ENCODE measurements around the gene LGALS1. TPM values are rescaled to one million over a fixed set of nuclear protein-coding genes. Genes with fewer than 3 reads are reported as not detected.

LGALS1 gene
- total and polyA plus RNA-seq, 7 experiments from 2014 or later = 22.9 to 969 (median 30.5) TPM

- DNase-seq (no peak), ATAC-seq (no peak)
- H3K36me3 ChIP-seq (ENCODE audit: control insufficient read depth in 2 of 3, insufficient read depth in 3 of 3, low read length in 3 of 3) = peaks cover 0 to 13% (median 0%) of the 10 kb centered on the region in 3 experiments
- CTCF ChIA-PET = interaction anchor here (0.7 to 1.6 kb wide), 4 partner anchors 9 to 36 kb away, joined by 3 to 6 read pairs (median 5); no protein-coding TSS in a partner anchor
- peaks cover 3 to 21% of the 10 kb centered on the region in 2 donors for H3K4me1 ChIP-seq (ENCODE audit: control insufficient read depth in 2 of 2, insufficient read depth in 2 of 2, low read length in 2 of 2)
- no peaks in the 10 kb centered on the region for H3K27me3 Mint-ChIP-seq
- H3K27me3 ChIP-seq (ENCODE audit: control insufficient read depth in 2 of 2, insufficient read depth in 2 of 2, low read length in 2 of 2) = no peaks in the 10 kb centered on the region
- peaks cover 9 to 47% (median 36%) of the 10 kb centered on the region in 7 donors for H3K4me1 Mint-ChIP-seq
- H3K27ac ChIP-seq (ENCODE audit: low read depth, low read length) = no peak overlapping the region
- POLR2A ChIA-PET = interaction anchor here (1.3 to 10.0 kb wide), 5 partner anchors 8 to 133 kb away, joined by 3 to 142 read pairs (median 5); partner anchors contain the start of genes NOL12 and PDXP
- H3K27ac Mint-ChIP-seq = peak overlapping the region in 4 of 9 donors; percentile 18 to 69 (median 48)
- intact Hi-C loops (cut with micrococcal nuclease) = no loop called here
- no peak overlapping the region for H3K4me3 Mint-ChIP-seq
- peaks cover 0 to 1% (median 0%) of the 10 kb centered on the region in 11 donors for H3K9me3 Mint-ChIP-seq
- H3K36me3 Mint-ChIP-seq = peaks cover 0 to 5% (median 0%) of the 10 kb centered on the region in 5 donors
- H3K4me3 ChIP-seq (ENCODE audit: low read length) = no peak overlapping the region
- no peaks in the 10 kb centered on the region for H3K9me3 ChIP-seq (ENCODE audit: control insufficient read depth in 2 of 3, low read length in 3 of 3)
These were observed 5.8 kb upstream of the LGALS1 start for GRCh38 chr22:37669586-37669985.

- Mint-ChIP-seq H3K4me3 (peak overlapping the region; percentile 3 to 75 (median 68)), H3K4me1 (peaks cover 9 to 64% (median 42%) of the 10 kb centered on the region in 7 donors), H3K27me3 (no peaks in the 10 kb centered on the region), H3K36me3 (peaks cover 0 to 5% (median 0%) of the 10 kb centered on the region in 5 donors), H3K27ac (peak overlapping the region; percentile 58 to 100 (median 87)), H3K9me3 (peaks cover 0 to 1% (median 0%) of the 10 kb centered on the region in 11 donors)
- Histone ChIP-seq H3K27ac (ENCODE audit: low read depth, low read length) (peak overlapping the region; percentile 45), H3K36me3 (ENCODE audit: control insufficient read depth in 2 of 3, insufficient read depth in 3 of 3, low read length in 3 of 3) (no peaks in the 10 kb centered on the region), H3K9me3 (ENCODE audit: control insufficient read depth in 2 of 3, low read length in 3 of 3) (no peaks in the 10 kb centered on the region), H3K4me3 (ENCODE audit: low read length) (no peak overlapping the region), H3K27me3 (ENCODE audit: control insufficient read depth in 2 of 2, insufficient read depth in 2 of 2, low read length in 2 of 2) (no peaks in the 10 kb centered on the region), H3K4me1 (ENCODE audit: control insufficient read depth in 2 of 2, insufficient read depth in 2 of 2, low read length in 2 of 2) (peaks cover 14 to 33% of the 10 kb centered on the region in 2 donors)
- ATAC-seq = no peak
- intact Hi-C loops (cut with micrococcal nuclease) = loop anchor here in 1 of 2 donors (10.0 kb wide), 2 partner anchors 388 to 448 kb away; partner anchors contain the start of gene CYTH4
- POLR2A ChIA-PET = interaction anchor here (1.0 to 10.0 kb wide), 7 partner anchors 8 to 64 kb away, joined by 3 to 142 read pairs (median 6); partner anchors contain the start of genes NOL12 and PDXP
- CTCF ChIA-PET = interaction anchor here (1.1 to 2.1 kb wide), 4 partner anchors 9 to 29 kb away, joined by 5 to 10 read pairs (median 6); partner anchors contain the start of gene PDXP
- DNase-seq = peak in 5 of 9 donors; percentile 35 to 55 (median 46)
These were observed 3.1 kb upstream of the LGALS1 start for GRCh38 chr22:37672206-37672919.

GRCh38 chr22:37672920-37673455, 2.4 kb upstream of the LGALS1 start:
- Mint-ChIP-seq H3K27ac (peak overlapping the region; percentile 59 to 100 (median 93)), H3K9me3 (peaks cover 0 to 1% (median 0%) of the 10 kb centered on the region in 11 donors), H3K4me1 (peaks cover 9 to 70% (median 47%) of the 10 kb centered on the region in 7 donors), H3K36me3 (peaks cover 0 to 7% (median 0%) of the 10 kb centered on the region in 5 donors), H3K4me3 (peak overlapping the region in 8 of 10 donors; percentile 3 to 75 (median 68)), H3K27me3 (no peaks in the 10 kb centered on the region)
- Histone ChIP-seq H3K27ac (ENCODE audit: low read depth, low read length) (peak overlapping the region; percentile 45), H3K4me3 (ENCODE audit: low read length) (no peak overlapping the region), H3K36me3 (ENCODE audit: control insufficient read depth in 2 of 3, insufficient read depth in 3 of 3, low read length in 3 of 3) (no peaks in the 10 kb centered on the region), H3K4me1 (ENCODE audit: control insufficient read depth in 2 of 2, insufficient read depth in 2 of 2, low read length in 2 of 2) (peaks cover 17 to 36% of the 10 kb centered on the region in 2 donors), H3K9me3 (ENCODE audit: control insufficient read depth in 2 of 3, low read length in 3 of 3) (no peaks in the 10 kb centered on the region), H3K27me3 (ENCODE audit: control insufficient read depth in 2 of 2, insufficient read depth in 2 of 2, low read length in 2 of 2) (no peaks in the 10 kb centered on the region)
- intact Hi-C loops (cut with micrococcal nuclease) = loop anchor here in 1 of 2 donors (10.0 kb wide), 2 partner anchors 388 to 448 kb away; partner anchors contain the start of gene CYTH4
- DNase-seq (no peak), ATAC-seq (no peak)
- POLR2A ChIA-PET = interaction anchor here (0.8 to 10.0 kb wide), 7 partner anchors 8 to 34 kb away, joined by 3 to 142 read pairs (median 18); partner anchors contain the start of genes NOL12, PDXP and SH3BP1
- CTCF ChIA-PET = no interaction called here

- Mint-ChIP-seq H3K36me3 (peaks cover 0 to 7% (median 0%) of the 10 kb centered on the region in 5 donors), H3K4me3 (peak overlapping the region; percentile 48 to 99 (median 90)), H3K27me3 (no peaks in the 10 kb centered on the region), H3K4me1 (peaks cover 9 to 73% (median 49%) of the 10 kb centered on the region in 7 donors), H3K27ac (peak overlapping the region; percentile 58 to 100 (median 93)), H3K9me3 (peaks cover 0 to 1% (median 0%) of the 10 kb centered on the region in 11 donors)
- H3K9me3 ChIP-seq (ENCODE audit: control insufficient read depth in 2 of 3, low read length in 3 of 3) = no peaks in the 10 kb centered on the region
- H3K36me3 ChIP-seq (ENCODE audit: control insufficient read depth in 2 of 3, insufficient read depth in 3 of 3, low read length in 3 of 3) = no peaks in the 10 kb centered on the region
- H3K4me3 ChIP-seq (ENCODE audit: low read length) = no peak overlapping the region
- intact Hi-C loops (cut with micrococcal nuclease) = loop anchor here in 1 of 2 donors (10.0 kb wide), 2 partner anchors 389 to 449 kb away; partner anchors contain the start of gene CYTH4
- peak overlapping the region; percentile 48 for H3K27ac ChIP-seq (ENCODE audit: low read depth, low read length)
- DNase-seq (no peak), ATAC-seq (no peak)
- ChIA-PET CTCF (interaction anchor here (0.7 to 13.7 kb wide), 4 partner anchors 9 to 36 kb away, joined by 4 to 254 read pairs (median 4); partner anchors contain the start of gene SH3BP1), POLR2A (interaction anchor here (0.6 to 10.0 kb wide), 6 partner anchors 10 to 41 kb away, joined by 3 to 142 read pairs (median 50); partner anchors contain the start of genes PDXP and SH3BP1)
- no peaks in the 10 kb centered on the region for H3K27me3 ChIP-seq (ENCODE audit: control insufficient read depth in 2 of 2, insufficient read depth in 2 of 2, low read length in 2 of 2)
- peaks cover 22 to 39% of the 10 kb centered on the region in 2 donors for H3K4me1 ChIP-seq (ENCODE audit: control insufficient read depth in 2 of 2, insufficient read depth in 2 of 2, low read length in 2 of 2)
These were observed 1.2 kb upstream of the LGALS1 start for GRCh38 chr22:37674248-37674647.

- ChIA-PET POLR2A (interaction anchor here (1.1 to 10.0 kb wide), 8 partner anchors 10 to 67 kb away, joined by 3 to 142 read pairs (median 36); partner anchors contain the start of genes GGA1, NOL12, PDXP and SH3BP1), CTCF (interaction anchor here (0.6 to 13.7 kb wide), 2 partner anchors 38 to 63 kb away, joined by 3 to 254 read pairs; partner anchors contain the start of gene SH3BP1)
- Histone ChIP-seq H3K4me1 (ENCODE audit: control insufficient read depth in 2 of 2, insufficient read depth in 2 of 2, low read length in 2 of 2) (peaks cover 22 to 39% of the 10 kb centered on the region in 2 donors), H3K4me3 (ENCODE audit: low read length) (peak overlapping the region; percentile 60), H3K36me3 (ENCODE audit: control insufficient read depth in 2 of 3, insufficient read depth in 3 of 3, low read length in 3 of 3) (no peaks in the 10 kb centered on the region), H3K27ac (ENCODE audit: low read depth, low read length) (peak overlapping the region; percentile 99), H3K9me3 (ENCODE audit: control insufficient read depth in 2 of 3, low read length in 3 of 3) (no peaks in the 10 kb centered on the region), H3K27me3 (ENCODE audit: control insufficient read depth in 2 of 2, insufficient read depth in 2 of 2, low read length in 2 of 2) (no peaks in the 10 kb centered on the region)
- H3K9me3 Mint-ChIP-seq = peaks cover 0 to 1% (median 0%) of the 10 kb centered on the region in 11 donors
- H3K27me3 Mint-ChIP-seq = no peaks in the 10 kb centered on the region
- ATAC-seq (no peak), DNase-seq (peak in 1 of 9 donors; percentile 51)
- intact Hi-C loops (cut with micrococcal nuclease) = loop anchor here (5.0 to 10.0 kb wide), 4 partner anchors 131 to 451 kb away; partner anchors contain the start of genes CYTH4 (in 1 of the 2), EIF3L (in 1 of the 2) and GCAT (in 1 of the 2)
- H3K27ac Mint-ChIP-seq = peak overlapping the region; percentile 94 to 100 (median 100)
- H3K4me3 Mint-ChIP-seq = peak overlapping the region; percentile 82 to 99 (median 91)
- H3K36me3 Mint-ChIP-seq = peaks cover 0 to 9% (median 0%) of the 10 kb centered on the region in 5 donors
- H3K4me1 Mint-ChIP-seq = peaks cover 9 to 68% (median 55%) of the 10 kb centered on the region in 7 donors
These were observed 697 bp downstream of the LGALS1 start for GRCh38 chr22:37675930-37676735.

All from naive thymus-derived CD4-positive, alpha-beta T cell (primary cell).